PC-3 (cell line): ENCODE data around the gene FOXM1.

Source experiments
- CTCF ChIP-seq: fragments of 300-600 bp; sonication (generic); conservative IDR thresholded peaks from 2 replicates; pipeline ENCODE4 v1.5.1; 2017; ENCODE audit warnings: antibody characterized with exemption, low read depth, mild to moderate bottlenecking, low read length
- EZH2 ChIP-seq: fragments of 300-600 bp; sonication (generic); IDR thresholded peaks from one replicate; pipeline ENCODE4 v1.6.1; 2017; ENCODE audit warnings: antibody characterized with exemption, mild to moderate bottlenecking, low read length; ENCODE audit not compliant: unreplicated experiment
- EZH2phosphoT487 ChIP-seq: fragments of 300-600 bp; sonication (generic); IDR thresholded peaks from 2 replicates; pipeline ENCODE4 v1.6.1; 2018; ENCODE audit warnings: mild to moderate bottlenecking, antibody characterized with exemption, low read length, borderline replicate concordance

GRCh38 chr12:2876431-2877046 lies 435 bp downstream of the FOXM1 start:
- TF ChIP-seq EZH2 (no peak), CTCF (no peak), EZH2phosphoT487 (no peak)
